ENCODE data around the gene PRRT1.

- TF ChIP-seq CTCF (IDR thresholded peaks at IDR 0.05) (no peak), POLR2A (IDR thresholded peaks at IDR 0.05) (no peak)
Observed at GRCh38 chr6:32120573-32121059, 31.1 kb downstream of the PRRT1 start.
